ENCODE data around the gene TTC38.

- no peak for TF ChIP-seq CTCF (IDR thresholded peaks at IDR 0.05)
- TF ChIP-seq POLR2A (IDR thresholded peaks at IDR 0.05) = no peak
Observed at GRCh38 chr22:46338636-46339035, 70.8 kb downstream of the TTC38 start.

Data from esophagus squamous epithelium (tissue), 4 donors.